Measurements from ENCODE around the gene WASF3. TPM values are rescaled to one million over a fixed set of nuclear protein-coding genes. Genes with fewer than 3 reads are reported as not detected.

The WASF3 gene
- total RNA-seq, 1 donor from 2014 or later = 106 TPM

DNA sequence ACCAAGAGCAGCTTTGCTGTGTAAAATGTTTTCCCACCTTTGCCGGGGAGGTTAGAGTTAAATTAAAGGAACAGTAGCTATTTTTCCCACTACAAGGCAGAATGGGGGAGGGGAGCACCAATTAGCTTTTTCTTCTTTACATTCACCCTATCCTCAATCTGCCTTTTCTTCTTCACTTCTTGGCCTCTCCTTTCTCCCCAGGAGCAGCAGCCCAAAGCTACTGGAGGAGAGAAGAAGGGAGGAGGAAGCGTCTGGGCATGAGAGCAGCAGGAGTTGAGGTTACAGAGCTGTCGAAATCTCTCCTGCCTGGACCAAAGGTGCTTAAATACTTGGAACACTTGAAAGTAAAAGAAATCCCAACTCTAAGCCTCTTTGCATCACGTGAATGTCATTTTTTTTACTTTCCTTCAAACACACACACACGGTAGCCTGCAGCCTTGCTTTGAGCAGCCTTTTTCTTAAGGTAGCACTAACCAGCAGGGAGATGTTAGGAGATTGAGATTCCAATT lies 39.0 kb upstream of the WASF3 start:
- Histone ChIP-seq H3F3A (ENCODE audit: low read depth) (peaks cover 51% of the 10 kb centered on the region), H3K4me3 (peak overlapping the region; percentile 33), H3K36me3 (no peaks in the 10 kb centered on the region), H3K4me1 (peaks cover 79% of the 10 kb centered on the region), H4K20me1 (ENCODE audit: low read depth) (no peaks in the 10 kb centered on the region), H3K9me3 (ENCODE audit: low read depth) (no peaks in the 10 kb centered on the region), H3K27me3 (no peaks in the 10 kb centered on the region), H3K79me2 (ENCODE audit: low read depth) (no peaks in the 10 kb centered on the region), H3K4me2 (peak overlapping the region; percentile 77), H3K27ac (peak overlapping the region; percentile 91), H3K9ac (no peak overlapping the region), H2AFZ (replicated peaks) (peak overlapping the region; percentile 66)
- H3K36me3 Mint-ChIP-seq = no peaks in the 10 kb centered on the region
- H3K4me3 Mint-ChIP-seq = peak overlapping the region; percentile 56
- TF ChIP-seq EZH2 (IDR thresholded peaks at IDR 0.05) (no peak), EZH2phosphoT487 (IDR thresholded peaks at IDR 0.05) (no peak)
- TF ChIP-seq, protein P1, sequence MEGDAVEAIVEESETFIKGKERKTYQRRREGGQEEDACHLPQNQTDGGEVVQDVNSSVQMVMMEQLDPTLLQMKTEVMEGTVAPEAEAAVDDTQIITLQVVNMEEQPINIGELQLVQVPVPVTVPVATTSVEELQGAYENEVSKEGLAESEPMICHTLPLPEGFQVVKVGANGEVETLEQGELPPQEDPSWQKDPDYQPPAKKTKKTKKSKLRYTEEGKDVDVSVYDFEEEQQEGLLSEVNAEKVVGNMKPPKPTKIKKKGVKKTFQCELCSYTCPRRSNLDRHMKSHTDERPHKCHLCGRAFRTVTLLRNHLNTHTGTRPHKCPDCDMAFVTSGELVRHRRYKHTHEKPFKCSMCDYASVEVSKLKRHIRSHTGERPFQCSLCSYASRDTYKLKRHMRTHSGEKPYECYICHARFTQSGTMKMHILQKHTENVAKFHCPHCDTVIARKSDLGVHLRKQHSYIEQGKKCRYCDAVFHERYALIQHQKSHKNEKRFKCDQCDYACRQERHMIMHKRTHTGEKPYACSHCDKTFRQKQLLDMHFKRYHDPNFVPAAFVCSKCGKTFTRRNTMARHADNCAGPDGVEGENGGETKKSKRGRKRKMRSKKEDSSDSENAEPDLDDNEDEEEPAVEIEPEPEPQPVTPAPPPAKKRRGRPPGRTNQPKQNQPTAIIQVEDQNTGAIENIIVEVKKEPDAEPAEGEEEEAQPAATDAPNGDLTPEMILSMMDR (IDR thresholded peaks at IDR 0.05) = no peak
- peak; percentile 74 for DNase-seq (ENCODE audit: low spot score)
- H3K4me1 Mint-ChIP-seq = peaks cover 31% of the 10 kb centered on the region
- H3K9me3 Mint-ChIP-seq = peaks cover 2% of the 10 kb centered on the region
- peak overlapping the region; percentile 63 for H3K27ac Mint-ChIP-seq
- H3K27me3 Mint-ChIP-seq (ENCODE audit: insufficient read depth, low read depth) = peaks cover 2% of the 10 kb centered on the region

DNA sequence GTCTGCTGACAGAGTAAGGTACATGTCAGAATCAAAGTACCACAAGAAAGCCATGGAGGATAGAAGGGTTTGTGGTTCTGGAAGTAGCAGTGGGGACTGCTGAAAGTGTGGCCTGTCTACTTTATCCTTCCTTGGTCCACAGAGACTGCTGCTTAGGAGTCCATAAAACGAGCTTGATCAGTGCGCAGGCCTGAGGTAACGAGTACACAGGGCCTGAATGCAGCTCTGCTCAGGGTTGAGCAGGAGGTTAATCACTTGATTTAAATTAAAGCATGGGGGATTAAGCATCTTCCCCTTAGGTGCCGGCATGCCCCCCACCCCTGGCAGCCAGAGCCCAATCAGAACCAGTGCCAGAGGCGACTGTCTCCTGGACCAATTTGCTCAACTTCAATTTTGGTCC lies 34.9 kb upstream of the WASF3 start:
- peaks cover 2% of the 10 kb centered on the region for H3K9me3 Mint-ChIP-seq
- peaks cover 7% of the 10 kb centered on the region for H3K27me3 Mint-ChIP-seq (ENCODE audit: insufficient read depth, low read depth)
- H3K4me3 Mint-ChIP-seq = no peak overlapping the region
- no peaks in the 10 kb centered on the region for H3K27me3 ChIP-seq
- H3K27ac Mint-ChIP-seq = no peak overlapping the region
- no peak overlapping the region for H2AFZ ChIP-seq (replicated peaks)
- H3K4me1 ChIP-seq = peaks cover 71% of the 10 kb centered on the region
- H3K27ac ChIP-seq = peak overlapping the region; percentile 86
- no peaks in the 10 kb centered on the region for H4K20me1 ChIP-seq (ENCODE audit: low read depth)
- no peaks in the 10 kb centered on the region for H3K9me3 ChIP-seq (ENCODE audit: low read depth)
- DNase-seq (ENCODE audit: low spot score) = peak; percentile 49
- H3K79me2 ChIP-seq (ENCODE audit: low read depth) = no peaks in the 10 kb centered on the region
- no peak for TF ChIP-seq EZH2phosphoT487 (IDR thresholded peaks at IDR 0.05)
- H3F3A ChIP-seq (ENCODE audit: low read depth) = peaks cover 60% of the 10 kb centered on the region
- H3K4me1 Mint-ChIP-seq = peaks cover 42% of the 10 kb centered on the region
- no peak overlapping the region for H3K9ac ChIP-seq
- H3K4me2 ChIP-seq = peak overlapping the region; percentile 66
- no peaks in the 10 kb centered on the region for H3K36me3 Mint-ChIP-seq
- H3K36me3 ChIP-seq = no peaks in the 10 kb centered on the region
- H3K4me3 ChIP-seq = peak overlapping the region; percentile 14

DNA sequence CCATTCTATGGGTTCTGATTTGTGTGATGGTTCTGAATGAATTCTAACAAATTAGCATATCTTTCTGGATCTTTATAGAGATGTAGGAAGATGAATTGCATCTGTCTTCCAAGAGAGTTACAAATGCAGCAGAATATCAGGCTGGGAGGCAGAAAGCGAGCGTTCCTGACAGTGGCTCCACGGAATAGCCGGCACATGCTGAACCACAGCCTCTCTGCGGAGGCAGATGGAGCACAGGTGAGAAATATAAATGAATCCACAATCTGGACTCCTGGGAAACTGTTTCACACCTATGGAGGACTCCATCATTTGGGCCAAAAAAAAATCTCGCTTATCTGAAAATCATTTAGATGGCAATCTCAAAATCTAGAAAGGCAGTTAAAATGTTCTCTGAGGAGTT lies 34.5 kb upstream of the WASF3 start:
- no peak overlapping the region for H3K27ac Mint-ChIP-seq
- DNase-seq (ENCODE audit: low spot score) = no peak
- no peak for TF ChIP-seq EZH2phosphoT487 (IDR thresholded peaks at IDR 0.05)
- no peak for TF ChIP-seq EZH2 (IDR thresholded peaks at IDR 0.05)
- TF ChIP-seq, protein P1 (IDR thresholded peaks at IDR 0.05) = no peak
- no peak overlapping the region for H2AFZ ChIP-seq (replicated peaks)
- no peak overlapping the region for H3K4me3 Mint-ChIP-seq
- H3K27me3 ChIP-seq = no peaks in the 10 kb centered on the region
- H3K27me3 Mint-ChIP-seq (ENCODE audit: insufficient read depth, low read depth) = peaks cover 7% of the 10 kb centered on the region
- no peak overlapping the region for H3K9ac ChIP-seq
- no peaks in the 10 kb centered on the region for H4K20me1 ChIP-seq (ENCODE audit: low read depth)
- peaks cover 56% of the 10 kb centered on the region for H3F3A ChIP-seq (ENCODE audit: low read depth)
- H3K4me3 ChIP-seq = no peak overlapping the region
- no peaks in the 10 kb centered on the region for H3K79me2 ChIP-seq (ENCODE audit: low read depth)
- H3K27ac ChIP-seq = no peak overlapping the region
- H3K36me3 ChIP-seq = no peaks in the 10 kb centered on the region
- H3K4me1 Mint-ChIP-seq = peaks cover 41% of the 10 kb centered on the region
- H3K4me1 ChIP-seq = peaks cover 71% of the 10 kb centered on the region
- H3K36me3 Mint-ChIP-seq = no peaks in the 10 kb centered on the region
- peak overlapping the region; percentile 66 for H3K4me2 ChIP-seq
- H3K9me3 ChIP-seq (ENCODE audit: low read depth) = no peaks in the 10 kb centered on the region
- H3K9me3 Mint-ChIP-seq = peaks cover 2% of the 10 kb centered on the region

DNA sequence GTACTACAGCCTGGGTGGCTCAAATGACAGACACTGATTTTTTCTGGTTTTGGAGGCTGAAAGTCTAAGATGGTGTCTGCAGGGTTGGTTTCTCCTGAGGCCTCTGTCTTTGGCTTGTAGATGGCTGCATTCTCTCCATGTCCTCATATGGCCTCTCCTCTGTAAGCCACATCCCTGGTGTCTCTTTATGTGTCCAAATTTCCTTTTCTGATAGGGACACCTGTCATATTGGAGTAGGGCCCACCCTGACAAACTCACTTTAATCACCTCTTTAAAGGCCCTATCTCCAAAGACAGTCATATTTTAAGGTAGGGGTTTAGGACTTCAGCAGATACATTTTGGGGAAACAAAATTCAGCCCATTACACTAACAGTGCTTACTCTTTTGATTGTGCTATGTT lies 32.0 kb upstream of the WASF3 start:
- Mint-ChIP-seq H3K9me3 (peaks cover 2% of the 10 kb centered on the region), H3K4me3 (no peak overlapping the region), H3K27ac (no peak overlapping the region), H3K4me1 (peaks cover 33% of the 10 kb centered on the region), H3K27me3 (ENCODE audit: insufficient read depth, low read depth) (peaks cover 8% of the 10 kb centered on the region), H3K36me3 (no peaks in the 10 kb centered on the region)
- Histone ChIP-seq H3K9ac (no peak overlapping the region), H3K27ac (peak overlapping the region; percentile 59), H3K79me2 (ENCODE audit: low read depth) (no peaks in the 10 kb centered on the region), H3K9me3 (ENCODE audit: low read depth) (no peaks in the 10 kb centered on the region), H3K36me3 (no peaks in the 10 kb centered on the region), H3K4me2 (peak overlapping the region; percentile 56), H3F3A (ENCODE audit: low read depth) (peaks cover 43% of the 10 kb centered on the region), H3K4me3 (no peak overlapping the region), H4K20me1 (ENCODE audit: low read depth) (no peaks in the 10 kb centered on the region), H2AFZ (replicated peaks) (no peak overlapping the region), H3K4me1 (peaks cover 68% of the 10 kb centered on the region), H3K27me3 (no peaks in the 10 kb centered on the region)
- DNase-seq (ENCODE audit: low spot score) = no peak
- TF ChIP-seq EZH2phosphoT487 (IDR thresholded peaks at IDR 0.05) (no peak), EZH2 (IDR thresholded peaks at IDR 0.05) (no peak)
- TF ChIP-seq, protein P1 (IDR thresholded peaks at IDR 0.05) = no peak
